Esophagus muscularis mucosa (tissue), 4 donors: ENCODE measurements around the gene SPEF2.

Experiments used
- CTCF ChIP-seq, 3 experiments: fragments of 200-600 bp in 2 of 3; fragments of 450-650 bp in 1 of 3; sonication (generic) in 2 of 3; IDR thresholded peaks; one replicate each; pipeline ENCODE4 v1.5.1; 2017 to 2019; ENCODE audit warnings: antibody characterized with exemption in 3 of 3, mild to moderate bottlenecking in 2 of 3, moderate library complexity in 1 of 3
- EP300 ChIP-seq: sonication (generic); formaldehyde crosslinking; IDR thresholded peaks from one replicate; pipeline ENCODE4 v1.6.1; 2017; ENCODE audit warnings: antibody characterized with exemption
- POLR2A ChIP-seq: fragments of 450-650 bp; IDR thresholded peaks from one replicate; pipeline ENCODE4 v1.6.1; 2017; ENCODE audit warnings: antibody characterized with exemption, moderate library complexity, mild to moderate bottlenecking, low read depth
- POLR2AphosphoS5 ChIP-seq, 2 donors: sonication (generic); formaldehyde crosslinking; IDR thresholded peaks; one replicate each; pipeline ENCODE4 v1.6.1; 2017; ENCODE audit warnings: antibody characterized with exemption in 2 of 2

GRCh38 chr5:35745193-35745592 is 127.5 kb downstream of the SPEF2 start:
- no peak for TF ChIP-seq CTCF (IDR thresholded peaks at IDR 0.05)
- TF ChIP-seq POLR2A: no peak
- no peak for TF ChIP-seq EP300
- no peak for TF ChIP-seq POLR2AphosphoS5 (IDR thresholded peaks at IDR 0.05)
